ENCODE data around the gene ARAP1. TPM values are rescaled to one million over a fixed set of nuclear protein-coding genes. Genes with fewer than 3 reads are reported as not detected.

The ARAP1 gene
- total and polyA plus RNA-seq, 2 experiments from 2014 or later, result 41.5 to 200 TPM

DNA sequence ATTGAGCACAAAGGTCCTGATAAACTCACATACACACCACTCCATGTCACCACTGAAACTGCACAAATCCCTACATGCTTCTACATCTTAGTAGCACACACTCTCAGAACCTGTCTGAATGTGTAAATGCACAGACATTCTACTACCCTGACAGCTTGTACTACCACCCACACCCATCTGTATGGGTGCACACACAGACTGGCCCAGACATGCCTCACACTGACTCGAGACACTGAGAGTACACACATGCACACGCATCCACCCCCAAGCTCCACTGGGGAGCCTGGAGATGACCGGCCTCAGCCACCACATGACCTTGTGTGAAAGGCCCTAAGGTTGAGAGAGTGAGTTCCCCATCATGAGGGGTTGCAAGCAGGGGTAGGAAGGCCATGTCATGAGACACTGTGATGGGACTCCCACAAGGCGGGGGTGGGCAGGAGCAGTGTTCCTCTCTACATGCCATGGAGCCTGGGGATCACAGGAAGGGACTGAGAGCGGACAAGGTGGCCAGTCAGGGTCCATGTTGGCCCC is 28.1 kb downstream of the ARAP1 start:
- TF ChIP-seq, protein P1, sequence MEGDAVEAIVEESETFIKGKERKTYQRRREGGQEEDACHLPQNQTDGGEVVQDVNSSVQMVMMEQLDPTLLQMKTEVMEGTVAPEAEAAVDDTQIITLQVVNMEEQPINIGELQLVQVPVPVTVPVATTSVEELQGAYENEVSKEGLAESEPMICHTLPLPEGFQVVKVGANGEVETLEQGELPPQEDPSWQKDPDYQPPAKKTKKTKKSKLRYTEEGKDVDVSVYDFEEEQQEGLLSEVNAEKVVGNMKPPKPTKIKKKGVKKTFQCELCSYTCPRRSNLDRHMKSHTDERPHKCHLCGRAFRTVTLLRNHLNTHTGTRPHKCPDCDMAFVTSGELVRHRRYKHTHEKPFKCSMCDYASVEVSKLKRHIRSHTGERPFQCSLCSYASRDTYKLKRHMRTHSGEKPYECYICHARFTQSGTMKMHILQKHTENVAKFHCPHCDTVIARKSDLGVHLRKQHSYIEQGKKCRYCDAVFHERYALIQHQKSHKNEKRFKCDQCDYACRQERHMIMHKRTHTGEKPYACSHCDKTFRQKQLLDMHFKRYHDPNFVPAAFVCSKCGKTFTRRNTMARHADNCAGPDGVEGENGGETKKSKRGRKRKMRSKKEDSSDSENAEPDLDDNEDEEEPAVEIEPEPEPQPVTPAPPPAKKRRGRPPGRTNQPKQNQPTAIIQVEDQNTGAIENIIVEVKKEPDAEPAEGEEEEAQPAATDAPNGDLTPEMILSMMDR (IDR thresholded peaks at IDR 0.05; ENCODE audit: low read depth, low read length), result no peak
- no peaks in the 10 kb centered on the region for H3K27me3 ChIP-seq
- peaks cover 51% of the 10 kb centered on the region for H3K4me1 ChIP-seq (ENCODE audit: low read depth)
- H3K4me3 ChIP-seq, result no peak overlapping the region
- no peak for DNase-seq (ENCODE audit: low read depth in 1 of 2, low spot score in 1 of 2)
- H3K36me3 ChIP-seq, result no peaks in the 10 kb centered on the region
- no peak overlapping the region for H3K27ac ChIP-seq
- H3K9me3 ChIP-seq (ENCODE audit: low read depth), result no peaks in the 10 kb centered on the region

DNA sequence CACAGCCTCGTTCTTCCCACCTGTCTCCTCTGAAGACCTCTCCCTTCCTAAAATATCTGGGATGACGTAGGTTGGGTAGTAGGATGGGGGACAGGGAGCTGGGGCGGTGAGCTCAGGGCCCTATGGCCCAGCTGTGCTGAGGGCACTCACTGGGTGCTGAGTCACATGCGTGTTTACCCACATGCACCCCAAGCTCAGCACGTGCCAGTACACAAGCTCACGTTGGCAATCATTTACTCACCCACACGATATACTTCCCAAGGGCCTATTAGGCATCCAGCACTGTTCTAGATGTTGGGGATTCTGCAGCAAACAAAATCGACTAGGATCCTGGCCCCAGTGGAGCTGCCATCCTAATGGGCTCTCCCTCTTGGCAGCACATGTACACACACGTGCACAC is 28.7 kb downstream of the ARAP1 start:
- Histone ChIP-seq H3K27ac (no peak overlapping the region), H3K27me3 (no peaks in the 10 kb centered on the region), H3K9me3 (ENCODE audit: low read depth) (no peaks in the 10 kb centered on the region), H3K36me3 (no peaks in the 10 kb centered on the region), H3K4me3 (no peak overlapping the region), H3K4me1 (ENCODE audit: low read depth) (peaks cover 54% of the 10 kb centered on the region)
- TF ChIP-seq, protein P1 (IDR thresholded peaks at IDR 0.05; ENCODE audit: low read depth, low read length), result no peak
- DNase-seq (ENCODE audit: low read depth in 1 of 2, low spot score in 1 of 2), result no peak

DNA sequence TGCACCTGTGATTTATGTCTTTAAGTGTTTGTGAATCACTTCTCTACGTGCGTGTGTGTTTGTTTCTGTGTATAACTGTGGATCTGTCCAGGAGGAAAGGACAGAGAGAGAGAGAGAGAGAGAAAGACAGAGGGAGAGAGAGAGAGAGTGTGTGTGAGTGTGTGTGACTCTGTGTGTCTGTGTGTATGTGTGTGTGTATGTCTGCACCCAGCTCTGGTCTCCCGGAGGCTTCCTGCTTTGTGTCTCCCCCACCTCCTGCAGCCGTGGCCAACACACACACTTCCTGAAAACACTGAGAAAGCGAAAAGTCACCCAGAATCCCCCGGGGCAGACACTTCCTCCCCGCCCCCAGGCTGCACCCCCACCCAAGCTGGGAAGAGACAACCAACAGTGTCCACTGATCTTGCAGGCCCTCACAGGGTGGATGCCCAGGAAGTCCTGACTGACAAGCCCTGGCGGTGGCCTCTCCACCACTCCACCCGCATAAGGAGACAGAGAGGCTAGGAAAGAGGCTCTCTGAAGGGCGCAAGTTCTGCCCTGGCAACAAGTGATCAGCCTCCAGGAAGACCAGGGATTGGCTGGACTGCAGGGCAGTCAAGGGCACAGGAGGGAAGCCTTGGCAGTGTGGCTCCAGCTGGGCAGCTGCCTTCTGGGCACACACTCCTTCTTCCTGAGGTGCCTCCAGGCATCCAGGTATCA is 30.0 kb downstream of the ARAP1 start:
- TF ChIP-seq, protein P1 (IDR thresholded peaks at IDR 0.05; ENCODE audit: low read depth, low read length), result no peak
- Histone ChIP-seq H3K4me3 (no peak overlapping the region), H3K4me1 (ENCODE audit: low read depth) (peaks cover 46% of the 10 kb centered on the region), H3K27ac (peak overlapping the region; percentile 42), H3K27me3 (no peaks in the 10 kb centered on the region), H3K36me3 (no peaks in the 10 kb centered on the region), H3K9me3 (ENCODE audit: low read depth) (no peaks in the 10 kb centered on the region)
- peak; percentile 79 to 96 for DNase-seq (ENCODE audit: low read depth in 1 of 2, low spot score in 1 of 2)

GRCh38 chr11:72721689-72722049 is 30.5 kb downstream of the ARAP1 start:
- Histone ChIP-seq H3K4me1 (ENCODE audit: low read depth) (peaks cover 44% of the 10 kb centered on the region), H3K27me3 (no peaks in the 10 kb centered on the region), H3K27ac (peak overlapping the region; percentile 42), H3K9me3 (ENCODE audit: low read depth) (no peaks in the 10 kb centered on the region), H3K4me3 (no peak overlapping the region), H3K36me3 (no peaks in the 10 kb centered on the region)
- TF ChIP-seq, protein P1 (IDR thresholded peaks at IDR 0.05; ENCODE audit: low read depth, low read length), result no peak
- peak in 1 of 2 donors; percentile 62 for DNase-seq (ENCODE audit: low read depth in 1 of 2, low spot score in 1 of 2)

DNA sequence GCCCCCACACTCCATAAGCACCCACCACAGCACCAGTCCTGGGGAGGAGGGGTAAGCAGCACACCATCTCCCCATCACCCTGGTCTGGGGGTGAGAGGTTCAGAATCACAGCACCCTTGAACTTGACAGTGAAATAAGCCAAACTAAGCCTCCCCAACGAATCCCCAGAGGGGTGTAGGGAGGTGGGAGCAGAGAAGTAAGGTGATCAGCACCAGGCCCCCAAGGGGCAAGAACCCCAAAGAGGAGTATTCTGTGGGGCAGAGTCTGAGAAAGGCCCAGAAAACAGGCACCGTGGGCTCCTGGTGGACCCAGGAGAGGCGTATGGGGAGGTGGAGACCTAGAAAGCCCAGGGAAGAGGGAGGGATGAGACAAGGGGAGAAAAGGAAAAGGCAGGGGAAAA is 30.9 kb downstream of the ARAP1 start:
- no peak for DNase-seq (ENCODE audit: low read depth in 1 of 2, low spot score in 1 of 2)
- no peaks in the 10 kb centered on the region for H3K9me3 ChIP-seq (ENCODE audit: low read depth)
- TF ChIP-seq, protein P1 (IDR thresholded peaks at IDR 0.05; ENCODE audit: low read depth, low read length), result no peak
- no peaks in the 10 kb centered on the region for H3K36me3 ChIP-seq
- peak overlapping the region; percentile 88 for H3K27ac ChIP-seq
- H3K4me1 ChIP-seq (ENCODE audit: low read depth), result peaks cover 48% of the 10 kb centered on the region
- no peak overlapping the region for H3K4me3 ChIP-seq
- no peaks in the 10 kb centered on the region for H3K27me3 ChIP-seq
